ENCODE measurements around the gene SUN1. TPM values are rescaled to one million over a fixed set of nuclear protein-coding genes. Genes with fewer than 3 reads are reported as not detected.

SUN1 gene
- total and polyA plus RNA-seq, 2 donors from 2014 or later: 40.4 to 168 TPM

GRCh38 chr7:901041-901387 is 68.7 kb downstream of the SUN1 start:
- intact Hi-C loops (cut with DNase I): no loop called here
- no peaks in the 10 kb centered on the region for H3K4me1 ChIP-seq (ENCODE audit: control insufficient read depth in 2 of 3, insufficient read depth in 2 of 3, low read depth in 1 of 3, low read length in 3 of 3)
- no peak for FAIRE-seq
- H3K9ac ChIP-seq (ENCODE audit: low read length in 3 of 3): no peak overlapping the region
- no peak overlapping the region for H3K4me3 ChIP-seq (ENCODE audit: low read length in 3 of 3)
- peaks cover 2% of the 10 kb centered on the region for H3K27me3 ChIP-seq (ENCODE audit: control insufficient read depth, insufficient read depth, low read length)
- no peak for TF ChIP-seq CTCF (IDR thresholded peaks at IDR 0.05; ENCODE audit: borderline replicate concordance, extremely low read depth, insufficient read depth)
- peaks cover 0 to 4% (median 3%) of the 10 kb centered on the region in 3 donors for H3K36me3 ChIP-seq (ENCODE audit: control insufficient read depth in 2 of 3, insufficient read depth in 3 of 3, low read length in 3 of 3)
- no peaks in the 10 kb centered on the region for H3K9me3 ChIP-seq (ENCODE audit: control insufficient read depth in 2 of 3, insufficient read depth in 1 of 3, low read length in 3 of 3)
- no peak for DNase-seq
- H3K27ac ChIP-seq (ENCODE audit: low read depth in 2 of 2, low read length in 2 of 2): peak overlapping the region in 1 of 2 donors; percentile 26

DNA sequence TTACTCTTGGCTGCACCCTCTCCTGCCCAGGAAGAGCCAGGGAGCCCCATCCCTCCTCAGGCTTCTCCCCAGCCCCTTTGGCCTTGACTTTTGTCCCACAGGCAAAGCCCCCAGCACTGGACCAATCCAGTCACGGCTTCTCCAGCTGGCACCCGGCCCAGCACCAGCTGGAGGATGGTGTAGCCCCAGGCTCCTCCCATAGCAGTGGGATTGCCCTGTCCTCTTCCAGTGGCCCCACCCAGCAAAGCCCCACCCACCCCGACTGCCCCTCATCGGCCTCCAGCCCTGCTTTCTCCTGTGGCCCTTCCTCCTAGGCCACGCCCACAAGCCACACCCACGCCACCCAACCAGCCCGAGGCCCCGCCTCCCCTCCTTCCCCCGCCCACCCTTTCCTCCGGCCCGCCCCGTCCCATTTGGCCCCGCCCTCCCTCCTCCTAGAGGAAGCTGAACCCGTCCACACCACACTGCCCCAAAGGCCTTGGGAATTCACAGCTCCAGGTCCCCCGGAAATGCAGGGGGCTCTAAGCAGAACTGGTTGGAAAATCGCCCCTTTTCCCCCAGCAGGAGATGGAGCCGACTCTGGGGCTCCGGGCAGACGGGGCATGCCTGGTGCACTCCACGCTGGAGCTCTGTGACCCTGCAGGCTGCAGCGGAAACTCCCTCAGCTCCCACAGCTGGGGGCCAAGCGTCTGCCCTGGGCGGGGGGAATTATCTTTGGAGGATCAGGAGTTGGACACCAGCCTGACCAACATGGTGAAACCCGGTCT is 69.3 kb downstream of the SUN1 start:
- H3K9me3 ChIP-seq (ENCODE audit: control insufficient read depth in 2 of 3, insufficient read depth in 1 of 3, low read length in 3 of 3): no peaks in the 10 kb centered on the region
- H3K27ac ChIP-seq (ENCODE audit: low read depth in 2 of 2, low read length in 2 of 2): peak overlapping the region in 1 of 2 donors; percentile 26
- H3K4me3 ChIP-seq (ENCODE audit: low read length in 3 of 3): no peak overlapping the region
- intact Hi-C loops (cut with DNase I): no loop called here
- DNase-seq: peak; percentile 76 to 95 (median 87)
- no peak overlapping the region for H3K9ac ChIP-seq (ENCODE audit: low read length in 3 of 3)
- no peaks in the 10 kb centered on the region for H3K36me3 ChIP-seq (ENCODE audit: control insufficient read depth in 2 of 3, insufficient read depth in 3 of 3, low read length in 3 of 3)
- no peak for TF ChIP-seq CTCF (IDR thresholded peaks at IDR 0.05; ENCODE audit: borderline replicate concordance, extremely low read depth, insufficient read depth)
- FAIRE-seq: no peak
- peaks cover 2% of the 10 kb centered on the region for H3K27me3 ChIP-seq (ENCODE audit: control insufficient read depth, insufficient read depth, low read length)
- H3K4me1 ChIP-seq (ENCODE audit: control insufficient read depth in 2 of 3, insufficient read depth in 2 of 3, low read depth in 1 of 3, low read length in 3 of 3): no peaks in the 10 kb centered on the region

- DNase-seq (no peak), FAIRE-seq (no peak)
- Histone ChIP-seq H3K4me1 (ENCODE audit: control insufficient read depth in 2 of 3, insufficient read depth in 2 of 3, low read depth in 1 of 3, low read length in 3 of 3) (no peaks in the 10 kb centered on the region), H3K4me3 (ENCODE audit: low read length in 3 of 3) (no peak overlapping the region), H3K9ac (ENCODE audit: low read length in 3 of 3) (no peak overlapping the region), H3K9me3 (ENCODE audit: control insufficient read depth in 2 of 3, insufficient read depth in 1 of 3, low read length in 3 of 3) (no peaks in the 10 kb centered on the region), H3K36me3 (ENCODE audit: control insufficient read depth in 2 of 3, insufficient read depth in 3 of 3, low read length in 3 of 3) (no peaks in the 10 kb centered on the region), H3K27me3 (ENCODE audit: control insufficient read depth, insufficient read depth, low read length) (peaks cover 2% of the 10 kb centered on the region), H3K27ac (ENCODE audit: low read depth in 2 of 2, low read length in 2 of 2) (no peak overlapping the region)
- no peak for TF ChIP-seq CTCF (IDR thresholded peaks at IDR 0.05; ENCODE audit: borderline replicate concordance, extremely low read depth, insufficient read depth)
- intact Hi-C loops (cut with DNase I): no loop called here
Measured at GRCh38 chr7:902996-903395, 70.7 kb downstream of the SUN1 start.

All from kidney (tissue), 14 donors.